Measurements from ENCODE around the gene U2AF2. TPM values are rescaled to one million over a fixed set of nuclear protein-coding genes. Genes with fewer than 3 reads are reported as not detected.
A peak's percentile ranks its signal among the peaks of the same experiment; 100 is the strongest.

U2AF2 gene
- total and polyA plus RNA-seq, 2 of the 8 experiments (the other 6 are each of a cell fraction or from before 2014, with no cell fraction given) = 162 to 252 TPM

GRCh38 chr19:55654868-55655647, at the start of gene U2AF2 (continued):
- TF ChIP-seq CREB1 (IDR thresholded peaks at IDR 0.05) (peak; percentile 60; the same call in 1 of the 2 replicates), SIRT6 (IDR thresholded peaks at IDR 0.05; ENCODE audit: low read length) (no peak), CHD2 (IDR thresholded peaks at IDR 0.05; ENCODE audit: low read length) (no peak), SP4 (IDR thresholded peaks at IDR 0.05; ENCODE audit: low read length) (no peak), JUN (IDR thresholded peaks at IDR 0.05; ENCODE audit: low read depth, low read length) (no peak), TAF1 (IDR thresholded peaks at IDR 0.05; ENCODE audit: low read depth, low read length) (peak; percentile 67), MAX (IDR thresholded peaks at IDR 0.05) (peak; percentile 87), E2F6 (IDR thresholded peaks at IDR 0.05) (peak; percentile 88), CTBP2 (IDR thresholded peaks at IDR 0.05; ENCODE audit: borderline replicate concordance, insufficient read depth, insufficient read length, low read length) (no peak), ASH2L (IDR thresholded peaks at IDR 0.05; ENCODE audit: low read length) (peak; percentile 87), KDM5A (IDR thresholded peaks at IDR 0.05; ENCODE audit: low read length) (no peak; the same call in 1 of the 2 replicates), CTCF (IDR thresholded peaks at IDR 0.05; ENCODE audit: control extremely low read depth in 1 of 3, insufficient read depth in 1 of 3, low read depth in 1 of 3, low read length in 3 of 3) (no peak), RFX5 (IDR thresholded peaks at IDR 0.05; ENCODE audit: borderline replicate concordance, low read depth, low read length) (no peak), JUND (IDR thresholded peaks at IDR 0.05; ENCODE audit: low read length) (no peak), USF2 (IDR thresholded peaks at IDR 0.05; ENCODE audit: low read length) (peak; percentile 51; the same call in 1 of the 2 replicates), NRF1 (IDR thresholded peaks at IDR 0.05; ENCODE audit: low read depth, low read length) (peak; percentile 65), PHF8 (conservative IDR thresholded peaks at IDR 0.05; ENCODE audit: low read depth, low read length) (peak; percentile 89), FOSL1 (IDR thresholded peaks at IDR 0.05; ENCODE audit: insufficient read depth, low read depth, low read length) (no peak), TCF12 (IDR thresholded peaks at IDR 0.05; ENCODE audit: low read depth, low read length) (no peak), MAFK (IDR thresholded peaks at IDR 0.05; ENCODE audit: low read depth, low read length) (no peak)

All from H1 (cell line).